Muscle of arm (tissue), 12 donors: ENCODE results near the gene PRPF6. TPM values are rescaled to one million over a fixed set of nuclear protein-coding genes. Genes with fewer than 3 reads are reported as not detected.

Source experiments
- DNase-seq: peaks from one replicate; pipeline ENCODE4 v3.0.0-alpha.2; 2013
- polyA plus RNA-seq, 12 donors: library from polyadenylated mRNA; unstranded; fragments of 120-200 nt; gene quantifications; one replicate each; pipeline ENCODE4 v1.2.1, GENCODE V29; 2013; ENCODE audit not compliant: insufficient read length in 12 of 12

The PRPF6 gene
- polyA plus RNA-seq, 12 donors, result 39.8 to 62.5 (median 50.7) TPM; not detected in 1

GRCh38 chr20:64045346-64046011, 64.5 kb downstream of the PRPF6 start:
- no peak for DNase-seq

- DNase-seq, result no peak
Measured at GRCh38 chr20:64047046-64047389, 66.1 kb downstream of the PRPF6 start.

GRCh38 chr20:64047968-64048401, 67.1 kb downstream of the PRPF6 start:
- no peak for DNase-seq

DNA sequence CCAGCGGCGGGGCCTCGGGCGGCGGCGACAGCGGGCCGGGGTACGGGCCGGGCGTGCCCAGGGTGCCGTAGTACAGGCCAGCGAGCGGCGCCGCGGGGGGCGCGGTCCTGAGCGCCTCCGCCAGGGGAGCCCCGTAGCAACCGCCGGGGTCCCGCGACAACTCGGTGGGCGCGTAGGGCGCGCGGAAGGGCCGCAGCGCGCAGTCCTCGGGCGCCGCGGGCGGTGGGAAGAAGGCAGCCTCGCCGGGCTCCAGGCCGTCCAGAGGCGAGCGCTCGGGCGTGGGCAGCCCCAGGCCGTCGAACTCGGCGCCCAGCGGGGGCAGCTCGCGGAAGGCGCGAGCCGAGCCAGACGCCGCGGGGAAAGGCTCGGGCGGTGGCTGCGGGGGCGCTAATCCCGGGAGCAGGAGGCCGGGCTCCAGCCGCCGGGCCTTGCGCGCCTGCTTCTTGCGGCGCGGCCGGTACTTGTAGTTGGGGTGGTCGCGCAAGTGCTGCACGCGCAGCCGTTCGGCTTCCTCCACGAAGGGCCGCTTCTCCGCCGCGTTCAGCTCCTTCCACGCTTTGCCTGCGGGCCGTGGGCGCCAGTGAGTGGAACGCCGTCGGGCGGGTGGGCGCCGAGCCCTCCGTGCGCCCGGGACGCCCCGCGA, 67.6 kb downstream of the PRPF6 start:
- no peak for DNase-seq

DNA sequence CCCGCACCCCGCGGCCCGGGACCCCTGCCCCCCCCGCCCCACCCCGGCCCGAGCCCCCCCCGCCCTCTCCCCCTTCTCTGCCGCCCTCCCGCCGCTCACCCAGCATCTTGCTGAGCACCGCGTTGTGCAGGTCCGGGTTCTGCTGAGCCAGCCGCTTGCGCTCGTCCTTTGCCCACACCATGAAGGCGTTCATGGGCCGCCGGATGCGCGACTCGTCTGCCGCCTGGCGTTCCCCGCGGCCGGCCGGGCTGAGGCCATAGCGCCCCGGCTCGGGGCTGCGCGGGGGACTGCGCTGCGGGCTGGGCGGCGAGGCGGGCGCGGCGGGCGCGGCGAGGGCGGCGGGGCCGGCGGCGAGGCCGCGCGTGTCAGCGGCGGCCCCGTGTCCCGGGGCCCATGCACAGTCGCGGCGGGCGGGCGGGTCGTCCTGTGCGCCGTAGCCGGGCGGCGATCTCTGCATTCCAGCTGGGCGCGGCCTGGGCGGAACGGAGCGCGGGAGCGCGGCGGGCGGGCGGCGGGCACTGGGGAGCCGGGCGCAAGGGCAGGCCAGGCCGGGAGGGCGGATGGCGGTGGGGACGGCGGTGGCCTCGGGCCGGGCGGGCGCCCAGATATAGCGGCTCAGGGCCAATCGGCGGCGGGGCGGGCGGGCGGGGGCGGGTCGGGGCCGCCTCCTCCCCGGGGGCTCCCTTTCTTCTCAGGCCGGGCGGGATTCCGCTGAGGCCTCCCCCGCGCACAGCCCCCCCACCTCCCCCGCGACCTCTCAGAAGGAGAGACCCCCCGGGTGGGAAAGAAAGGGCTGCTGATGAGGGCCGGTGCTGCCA, 68.3 kb downstream of the PRPF6 start, which contains the start of gene SOX18:
Gene SOX18 (minus strand): TSS at position 580 of the 818 bp plus-strand sequence. CDS start 123 bp downstream, at position 457.
- no peak for DNase-seq

DNA sequence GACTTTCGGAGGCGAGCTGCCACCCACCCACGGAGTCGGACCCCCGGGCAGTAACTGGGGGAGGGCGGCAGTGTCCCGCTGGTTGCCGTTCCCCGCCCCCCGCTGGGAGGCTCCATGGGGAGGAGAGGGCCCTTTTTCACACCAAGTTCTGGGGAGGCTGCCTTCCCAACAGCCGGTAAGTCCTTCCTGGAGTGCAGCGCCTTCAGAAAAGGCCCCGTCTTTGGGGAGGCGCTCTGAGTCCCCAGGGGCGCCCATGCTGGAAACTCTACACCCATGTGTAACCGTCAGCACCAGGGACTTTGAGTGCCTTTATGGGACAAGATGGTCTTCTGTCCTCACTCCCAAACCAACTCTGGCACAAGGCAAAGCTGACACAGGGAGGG, 68.9 kb downstream of the PRPF6 start:
- no peak for DNase-seq

- no peak for DNase-seq
Measured at GRCh38 chr20:64050261-64051032, 69.5 kb downstream of the PRPF6 start.

GRCh38 chr20:64051033-64051452, 70.1 kb downstream of the PRPF6 start:
- no peak for DNase-seq

- DNase-seq, result no peak
Measured at GRCh38 chr20:64051561-64052325, 70.8 kb downstream of the PRPF6 start.

DNA sequence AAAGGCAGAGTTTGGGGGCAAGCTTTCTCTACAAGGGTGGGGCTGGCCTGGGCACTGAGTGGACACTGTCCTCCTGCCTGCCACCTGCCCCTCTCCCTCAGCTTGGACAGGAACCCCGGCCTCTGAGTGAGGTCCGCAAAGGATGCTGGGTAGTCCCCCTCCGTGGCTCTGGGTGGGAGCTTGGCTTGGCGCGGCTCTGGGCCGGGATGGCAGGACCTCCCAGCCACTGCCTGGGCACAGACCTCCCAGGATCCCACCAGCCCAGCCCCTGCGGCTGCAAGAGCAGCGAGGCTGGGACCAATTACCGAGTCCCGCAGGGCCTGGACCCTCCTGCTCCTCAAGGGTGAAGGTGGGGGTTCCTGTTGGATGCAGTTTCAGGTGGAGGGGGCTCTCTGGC, 71.4 kb downstream of the PRPF6 start:
- no peak for DNase-seq

DNA sequence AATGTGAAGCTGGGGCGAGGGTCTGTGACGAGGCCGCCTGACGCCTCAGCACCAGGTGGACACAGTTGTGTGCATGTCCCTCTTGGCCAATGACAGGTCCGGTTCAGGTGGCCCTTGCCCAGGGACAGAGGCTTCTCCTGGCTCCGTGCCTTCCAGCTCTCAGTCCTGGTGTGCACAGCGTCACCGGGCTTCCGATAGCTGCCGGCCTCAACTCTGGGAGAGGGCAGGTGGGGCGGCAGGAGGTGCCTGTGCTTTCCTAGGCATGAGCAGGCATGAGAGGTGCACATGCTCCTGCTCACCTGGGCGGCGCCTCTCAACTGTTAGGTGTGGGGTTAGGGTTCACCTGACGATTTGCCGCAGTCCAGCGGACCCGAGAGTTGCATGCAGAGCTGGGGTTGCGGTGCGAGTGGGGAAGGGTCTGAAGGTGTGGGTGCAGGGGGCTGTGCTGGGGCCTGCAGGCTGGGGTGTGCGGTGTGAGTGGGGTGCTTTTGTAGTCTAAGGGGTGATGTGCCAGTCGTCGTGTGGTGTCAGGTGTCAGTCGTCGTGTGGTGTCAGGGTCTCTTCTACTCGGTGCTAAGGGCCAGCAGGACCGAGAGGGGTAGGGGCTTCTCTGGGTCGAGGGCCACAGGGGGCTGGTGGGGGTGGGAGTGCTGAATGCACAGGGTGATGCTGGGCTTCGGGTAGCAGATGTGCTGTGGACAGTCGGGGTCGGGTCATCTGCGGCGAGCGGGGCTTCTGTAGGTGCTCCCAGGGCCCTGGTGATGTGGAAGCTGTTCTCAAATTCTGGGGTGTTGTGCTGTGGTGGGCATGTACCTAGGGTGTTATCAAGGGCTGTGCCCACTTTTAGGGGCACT, 72.3 kb downstream of the PRPF6 start:
- no peak for DNase-seq

- DNase-seq, result peak; percentile 50
Measured at GRCh38 chr20:64053841-64054661, 73.1 kb downstream of the PRPF6 start.

DNA sequence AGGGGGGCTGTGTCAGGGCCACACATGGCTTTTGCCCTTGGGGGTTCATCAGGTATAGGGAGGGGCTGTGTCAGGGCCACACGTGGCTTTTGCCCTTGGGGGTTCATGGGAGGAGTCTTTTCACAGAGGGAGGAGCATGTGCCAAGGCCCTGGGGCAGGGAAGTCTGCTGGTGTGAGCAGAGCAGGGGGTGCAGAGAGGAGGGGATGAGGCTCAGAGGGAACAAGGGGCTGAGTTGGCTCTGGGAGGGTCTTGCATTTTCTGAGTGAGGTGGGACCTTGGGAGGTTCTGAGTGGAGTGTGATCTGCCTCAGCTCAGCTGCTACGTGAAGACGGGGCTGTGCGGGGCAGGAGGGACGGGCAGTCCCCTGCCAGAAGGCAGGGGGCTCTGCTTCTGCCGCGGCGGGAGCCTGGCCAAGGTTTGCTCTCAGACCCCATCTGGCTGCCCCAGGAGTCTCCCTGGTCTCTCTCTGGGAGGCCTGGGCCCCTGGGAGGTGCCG, 74.5 kb downstream of the PRPF6 start:
- no peak for DNase-seq

- no peak for DNase-seq
Measured at GRCh38 chr20:64055893-64056638, 75.1 kb downstream of the PRPF6 start.

- DNase-seq, result no peak
Measured at GRCh38 chr20:64056639-64056888, 75.6 kb downstream of the PRPF6 start.

DNA sequence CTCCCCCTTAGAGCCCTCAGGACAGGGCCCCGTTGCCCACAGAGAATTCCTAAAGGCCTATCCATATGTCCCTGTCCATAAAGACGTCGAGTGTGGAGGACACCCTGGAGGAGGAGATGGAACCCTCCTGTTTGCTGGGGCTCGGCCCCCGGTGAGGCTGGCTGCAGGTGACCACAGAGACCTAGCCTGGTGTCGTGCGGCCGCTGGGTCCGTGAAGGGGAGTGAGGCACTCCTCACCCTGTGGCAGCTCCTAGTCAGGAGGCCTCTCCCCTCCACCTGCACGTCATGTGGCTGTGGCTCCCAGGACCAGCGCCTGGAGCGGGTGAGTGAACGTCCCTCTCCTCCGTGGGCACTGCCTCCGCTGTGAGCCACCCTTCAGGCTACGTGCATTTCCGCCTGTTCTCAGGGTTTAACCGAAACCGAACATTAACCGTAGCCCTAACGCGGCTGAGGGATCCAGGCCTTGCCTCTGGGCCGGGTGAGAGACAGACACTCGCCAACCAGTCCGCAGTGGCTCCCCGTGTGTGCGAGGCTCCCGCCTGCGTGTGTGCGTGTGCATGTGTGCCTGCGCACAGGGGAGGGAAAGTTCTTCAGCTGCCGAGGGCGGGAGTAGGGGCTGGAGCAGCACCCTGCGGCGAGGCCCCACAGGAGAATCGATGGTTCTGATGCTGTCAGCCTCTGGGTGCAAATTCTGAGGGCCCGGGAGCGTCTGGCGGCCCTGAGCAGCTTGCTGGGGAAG, 76.1 kb downstream of the PRPF6 start:
- DNase-seq, result no peak

- DNase-seq, result peak; percentile 56
Measured at GRCh38 chr20:64057628-64058498, 76.9 kb downstream of the PRPF6 start.
